OCI-LY3 (cell line): Measurements from ENCODE around the gene LARGE2.

Experiments used
- H2AFZ ChIP-seq: fragments of 200-600, 300-600 bp; shearing (Covaris generic); 2 replicates; pipeline ENCODE4 v1.6.0; 2014; ENCODE audit warnings: antibody characterized with exemption, low read depth, low read length
- H3K27ac ChIP-seq: fragments of 200-600, 300-600 bp; sonication (generic); 2 replicates; pipeline ENCODE4 v1.5.1; 2014; ENCODE audit warnings: mild to moderate bottlenecking, low read length, moderate library complexity, mixed read lengths
- H3K27me3 ChIP-seq: fragments of 200-600, 300-600 bp; sonication (generic); 2 replicates; pipeline ENCODE4 v1.6.1; 2014; ENCODE audit warnings: low read depth, low read length, mixed read lengths
- H3K36me3 ChIP-seq: fragments of 200-600, 300-600 bp; sonication (generic); replicated peaks from 2 replicates; pipeline ENCODE3; 2014; ENCODE audit warnings: low read depth, low read length, mixed read lengths
- H3K4me1 ChIP-seq: fragments of 300-600, 200-600 bp; sonication (generic); 2 replicates; pipeline ENCODE4 v1.6.1; 2014; ENCODE audit warnings: low read length, mixed read lengths
- H3K4me2 ChIP-seq: fragments of 200-600, 300-600 bp; sonication (generic); 2 replicates; pipeline ENCODE4 v1.6.1; 2014; ENCODE audit warnings: low read length, mixed read lengths
- H3K4me3 ChIP-seq: fragments of 300-600, 200-600 bp; sonication (generic); 2 replicates; pipeline ENCODE4 v1.5.1; 2014; ENCODE audit warnings: antibody characterized with exemption, mild to moderate bottlenecking, low read length, moderate library complexity
- H3K79me2 ChIP-seq: fragments of 300-600, 200-600 bp; shearing (Covaris generic); 2 replicates; pipeline ENCODE4 v1.6.1; 2014; ENCODE audit warnings: mild to moderate bottlenecking, low read length, mixed read lengths
- H3K9ac ChIP-seq: fragments of 300-600, 200-600 bp; shearing (Covaris generic); 2 replicates; pipeline ENCODE4 v1.6.0; 2014; ENCODE audit warnings: mild to moderate bottlenecking, low read length, moderate library complexity
- H3K9me3 ChIP-seq: fragments of 200-600, 300-600 bp; shearing (Covaris generic); 2 replicates; pipeline ENCODE4 v1.6.1; 2014; ENCODE audit warnings: low read length, mixed read lengths; ENCODE audit not compliant: insufficient read depth
- H4K20me1 ChIP-seq: fragments of 200-600, 300-600 bp; sonication (generic); 2 replicates; pipeline ENCODE4 v1.6.1; 2016; ENCODE audit warnings: low read length, mixed read lengths; ENCODE audit not compliant: insufficient read depth
- CTCF ChIP-seq: fragments of 200-600, 300-600 bp; sonication (generic); IDR thresholded peaks from 2 replicates; pipeline ENCODE4 v1.5.1; 2014; ENCODE audit warnings: antibody characterized with exemption, low read length, low read depth
- EZH2phosphoT487 ChIP-seq: fragments of 200-600 bp; shearing (Covaris generic); IDR thresholded peaks from 2 replicates; pipeline ENCODE4 v1.6.1; 2018; ENCODE audit warnings: antibody characterized with exemption, mixed run types, low read depth

Gene LARGE2

GRCh38 chr11:45918331-45918941 is 4.0 kb upstream of the LARGE2 start:
- Histone ChIP-seq H3K4me1 (peaks cover 8% of the 10 kb centered on the region; the same call in 1 of the 2 replicates), H3K79me2 (peaks cover 18% of the 10 kb centered on the region), H3K27ac (peak overlapping the region; percentile 81), H3K9me3 (no peaks in the 10 kb centered on the region), H3K27me3 (no peaks in the 10 kb centered on the region), H3K4me3 (peak overlapping the region; percentile 95), H3K36me3 (peaks cover 6% of the 10 kb centered on the region), H3K9ac (peak overlapping the region; percentile 86), H2AFZ (peak overlapping the region; percentile 70), H4K20me1 (no peaks in the 10 kb centered on the region), H3K4me2 (peak overlapping the region; percentile 87)
- TF ChIP-seq CTCF (no peak), EZH2phosphoT487 (no peak)

GRCh38 chr11:45918962-45919675 is 3.3 kb upstream of the LARGE2 start:
- Histone ChIP-seq H3K4me1 (peaks cover 8% of the 10 kb centered on the region; the same call in 1 of the 2 replicates), H3K9me3 (no peaks in the 10 kb centered on the region), H3K36me3 (peaks cover 5% of the 10 kb centered on the region), H3K9ac (peak overlapping the region; percentile 86; the same call in 1 of the 2 replicates), H3K4me2 (peak overlapping the region; percentile 87), H2AFZ (0 out of 2 replicates have a peak overlapping the region, but pooled peaks have one; percentile 17), H3K79me2 (peaks cover 18% of the 10 kb centered on the region), H3K27ac (no peak overlapping the region), H3K27me3 (no peaks in the 10 kb centered on the region), H3K4me3 (peak overlapping the region; percentile 95), H4K20me1 (no peaks in the 10 kb centered on the region)
- TF ChIP-seq EZH2phosphoT487 (no peak), CTCF (no peak)

- no peak overlapping the region for H3K9ac ChIP-seq
- no peaks in the 10 kb centered on the region for H3K27me3 ChIP-seq
- no peaks in the 10 kb centered on the region for H3K9me3 ChIP-seq
- no peak overlapping the region for H3K27ac ChIP-seq
- H3K36me3 ChIP-seq: peaks cover 5% of the 10 kb centered on the region
- H3K4me1 ChIP-seq: peaks cover 8% of the 10 kb centered on the region; the same call in 1 of the 2 replicates
- no peak overlapping the region for H3K4me2 ChIP-seq
- no peaks in the 10 kb centered on the region for H4K20me1 ChIP-seq
- TF ChIP-seq EZH2phosphoT487 (no peak), CTCF (no peak)
- peaks cover 18% of the 10 kb centered on the region for H3K79me2 ChIP-seq
- no peak overlapping the region for H2AFZ ChIP-seq
- no peak overlapping the region for H3K4me3 ChIP-seq
Measured at GRCh38 chr11:45919806-45920530, 2.5 kb upstream of the LARGE2 start.
